Islet of Langerhans (tissue), 1 donor: ENCODE measurements around the gene TET2.

Source experiments
- FAIRE-seq: peaks from one replicate; lab custom pipeline; 2011; peaks lifted over from hg19 to GRCh38; lab: Jason Lieb, UNC

Gene TET2

DNA sequence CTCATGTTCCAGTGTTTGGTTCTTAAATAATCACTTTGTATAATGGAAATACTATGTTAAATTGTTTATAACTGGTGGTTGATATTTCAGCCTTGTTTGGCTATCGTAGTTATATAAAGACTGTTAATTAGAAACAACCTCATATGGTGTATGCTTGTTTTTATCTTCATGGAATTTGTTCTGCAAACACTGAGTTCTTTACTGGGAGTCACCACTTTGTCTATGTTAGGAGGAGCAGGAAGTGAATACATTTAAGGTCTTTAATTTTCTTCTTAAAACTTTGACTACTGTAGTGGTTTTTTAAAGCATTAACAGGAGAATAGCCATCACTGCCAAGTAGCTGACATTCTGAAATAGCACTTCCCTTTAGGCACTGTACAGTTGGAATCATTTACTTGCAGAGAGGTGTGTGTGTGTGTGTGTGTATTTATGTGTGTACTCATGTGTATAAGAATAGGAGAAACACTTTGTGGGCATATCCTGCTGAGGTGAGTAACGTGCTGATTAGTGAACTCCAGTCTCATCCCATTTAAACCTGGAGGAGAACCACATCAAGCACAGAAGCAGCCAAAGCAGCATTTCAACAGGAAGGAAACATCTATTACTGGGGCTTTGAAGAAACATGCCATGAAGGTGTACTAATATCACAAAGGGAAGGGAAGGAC is 37.8 kb downstream of the TET2 start:
- FAIRE-seq: peak; percentile 27

DNA sequence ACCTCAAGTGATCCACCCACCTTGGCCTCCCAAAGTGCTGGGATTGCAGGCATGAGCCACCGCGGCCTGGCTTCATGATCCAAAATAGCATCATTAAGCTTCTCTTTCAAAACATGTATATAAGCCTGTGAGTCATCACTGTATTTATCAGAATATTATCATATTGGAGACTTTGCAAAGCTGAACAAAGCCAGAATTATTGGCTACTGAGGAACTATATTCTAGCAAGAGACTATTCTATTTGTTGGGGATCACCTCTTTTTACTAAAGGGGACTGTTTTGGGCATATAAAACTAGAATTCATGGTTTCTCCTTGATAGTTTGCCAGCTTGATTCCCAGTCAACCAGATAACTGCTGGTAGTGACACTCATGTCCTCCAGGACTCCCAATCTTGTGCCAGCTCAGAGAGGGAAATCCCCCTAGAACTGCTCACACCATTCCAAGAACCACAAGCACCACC is 40.1 kb downstream of the TET2 start:
- peak; percentile 81 for FAIRE-seq

DNA sequence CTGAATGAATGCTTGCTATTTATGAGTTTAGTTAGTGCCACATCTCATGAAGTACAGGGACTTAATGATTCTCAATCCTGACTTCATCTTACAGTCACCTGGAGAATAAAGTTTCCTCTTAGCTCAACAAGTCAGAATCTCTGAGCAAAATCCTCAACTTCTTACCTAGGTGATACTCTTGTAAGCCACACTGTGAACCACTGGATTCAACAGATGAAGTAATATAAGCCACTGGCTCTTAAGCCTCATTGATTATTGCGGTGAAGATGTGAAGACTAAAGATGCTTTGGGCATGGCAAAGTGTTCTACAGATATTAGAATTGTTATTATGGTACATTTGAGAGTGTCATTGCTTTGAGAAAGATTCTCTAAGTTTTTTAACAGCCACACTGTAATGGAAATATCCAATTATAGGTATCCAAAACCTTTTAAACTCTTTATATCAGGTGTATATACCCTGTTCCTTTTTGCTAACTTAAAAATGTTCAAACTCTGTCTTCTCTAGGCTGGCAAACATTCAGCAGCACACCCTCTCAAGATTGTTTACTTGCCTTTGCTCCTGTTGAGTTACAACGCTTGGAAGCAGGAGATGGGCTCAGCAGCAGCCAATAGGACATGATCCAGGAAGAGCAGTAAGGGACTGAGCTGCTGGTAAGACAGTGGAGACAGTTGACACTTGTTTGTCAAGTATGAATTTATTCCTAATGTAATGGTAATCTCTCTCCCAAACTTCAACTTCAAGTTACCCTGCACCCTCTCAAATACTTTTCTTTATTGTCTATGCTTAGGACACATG is 43.4 kb downstream of the TET2 start:
- no peak for FAIRE-seq

DNA sequence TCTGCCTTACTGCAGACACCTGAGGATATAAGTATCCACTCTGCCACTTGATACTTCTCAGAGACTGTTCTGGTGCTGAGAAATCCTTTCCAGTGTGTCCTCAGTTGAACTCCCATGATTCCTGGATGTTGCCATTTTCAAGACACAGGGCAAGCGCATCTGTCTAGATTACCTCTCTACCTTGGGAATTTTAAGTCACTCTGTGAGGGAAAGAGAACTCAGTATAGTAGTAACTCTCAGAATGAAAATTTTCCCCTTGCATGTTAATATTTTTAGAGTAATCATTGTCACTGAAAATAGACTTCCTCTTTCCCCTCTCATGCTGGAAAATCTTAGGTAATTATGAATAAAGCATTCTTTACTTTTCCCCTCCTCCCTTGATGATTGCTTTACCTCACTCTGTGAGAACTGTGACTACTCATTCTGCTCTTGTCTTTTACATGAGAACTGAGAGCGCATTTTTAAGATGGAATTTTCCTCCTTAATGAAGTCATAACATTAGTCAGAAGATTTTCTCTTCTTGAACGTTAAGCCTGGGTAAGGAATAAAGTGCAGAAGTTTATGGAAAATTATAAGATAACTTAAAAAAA is 45.0 kb downstream of the TET2 start:
- FAIRE-seq: peak; percentile 27

DNA sequence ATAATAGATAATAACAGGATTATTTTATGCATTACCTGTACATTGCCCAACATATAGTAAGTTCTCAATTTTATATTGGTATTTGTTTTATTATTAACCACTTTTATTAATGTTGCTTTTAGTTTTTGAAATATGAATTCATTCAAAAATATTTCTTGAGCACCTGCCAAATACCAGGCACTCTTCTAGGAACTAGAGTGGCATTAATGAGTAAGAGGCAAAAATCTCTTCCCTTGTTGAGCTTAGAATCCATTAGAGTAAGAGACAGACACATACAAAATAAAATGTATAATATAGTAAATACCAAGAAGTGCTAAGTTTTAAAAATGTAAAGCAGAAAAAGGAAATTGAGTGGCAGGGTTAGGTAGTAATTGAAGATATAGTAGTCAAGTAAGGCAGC is 45.8 kb downstream of the TET2 start:
- no peak for FAIRE-seq

DNA sequence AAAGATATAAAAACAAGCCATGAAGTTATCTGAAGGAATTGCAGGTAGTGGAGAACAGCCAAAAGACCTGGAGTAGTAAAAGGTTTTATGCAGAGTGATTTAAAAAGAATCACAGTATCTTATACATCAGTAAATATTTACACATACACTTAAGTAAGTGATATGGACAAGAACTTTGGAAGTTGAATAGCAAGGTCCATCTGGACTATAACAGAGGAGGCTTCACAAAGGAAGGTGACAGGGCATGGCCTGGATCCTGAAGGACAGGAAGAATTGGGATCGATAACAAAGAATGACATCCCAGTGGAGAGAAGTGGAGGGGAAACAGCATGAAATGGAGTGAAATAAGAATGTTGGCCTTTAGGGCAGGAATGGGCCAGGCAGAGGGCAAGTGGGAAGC is 46.2 kb downstream of the TET2 start:
- FAIRE-seq: no peak

DNA sequence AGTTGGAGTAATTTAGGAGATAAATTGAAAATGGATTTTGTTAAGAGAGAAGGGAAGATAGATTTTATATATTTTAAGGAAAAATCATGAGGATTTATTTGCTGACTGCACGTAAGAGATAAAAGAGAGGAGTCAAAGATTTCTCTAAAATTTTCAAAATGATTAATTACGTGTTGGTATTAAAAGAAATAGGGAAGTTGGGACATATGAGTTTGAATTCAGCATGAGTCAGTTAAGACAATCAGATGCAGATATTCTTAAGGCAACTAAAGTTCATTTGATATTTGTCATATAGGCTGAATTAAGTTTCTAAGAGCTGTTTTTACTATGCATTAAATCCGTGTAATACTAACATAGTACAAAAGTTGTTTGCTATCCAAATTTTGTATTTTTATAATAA is 46.9 kb downstream of the TET2 start:
- no peak for FAIRE-seq

DNA sequence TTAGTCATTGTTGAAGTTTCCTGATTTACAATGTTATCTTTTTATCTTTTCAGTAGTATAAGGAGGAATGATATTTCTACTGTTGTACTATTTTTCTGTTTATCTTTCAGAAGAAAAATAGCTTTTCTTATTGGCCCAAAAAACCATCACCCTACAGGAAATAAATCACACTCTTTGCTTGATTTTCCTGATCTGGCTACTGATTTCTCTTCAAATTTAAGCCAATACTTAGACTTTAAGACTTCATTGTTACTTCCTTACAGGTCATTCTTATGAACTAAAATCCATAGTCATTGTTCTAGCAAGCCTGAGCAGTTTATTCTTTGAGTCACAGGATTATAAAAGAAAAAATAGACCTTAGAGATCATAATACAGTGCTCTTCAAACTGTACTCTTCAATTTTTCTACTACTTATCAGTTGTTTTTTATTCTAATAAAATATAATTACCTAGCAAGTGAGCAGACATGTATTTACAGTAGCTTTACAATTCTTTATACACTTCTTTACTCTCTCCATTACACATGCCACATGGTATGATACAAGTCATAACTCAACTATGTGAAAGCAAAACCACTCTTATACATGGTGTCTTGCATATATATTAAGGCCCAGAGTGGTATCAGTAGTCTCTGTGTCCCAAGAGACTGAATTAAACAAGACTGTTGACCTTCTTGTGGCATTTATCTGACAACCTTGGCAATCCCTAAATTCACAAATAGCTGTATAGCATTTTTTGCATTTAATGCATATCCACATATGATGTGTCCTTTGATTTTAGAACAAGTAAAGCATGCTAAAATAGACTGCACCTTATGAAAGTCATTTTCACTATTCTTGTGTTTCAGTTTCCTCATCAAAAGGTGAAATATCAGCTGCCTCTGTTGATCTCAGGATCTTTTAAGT is 47.9 kb downstream of the TET2 start:
- FAIRE-seq: no peak

DNA sequence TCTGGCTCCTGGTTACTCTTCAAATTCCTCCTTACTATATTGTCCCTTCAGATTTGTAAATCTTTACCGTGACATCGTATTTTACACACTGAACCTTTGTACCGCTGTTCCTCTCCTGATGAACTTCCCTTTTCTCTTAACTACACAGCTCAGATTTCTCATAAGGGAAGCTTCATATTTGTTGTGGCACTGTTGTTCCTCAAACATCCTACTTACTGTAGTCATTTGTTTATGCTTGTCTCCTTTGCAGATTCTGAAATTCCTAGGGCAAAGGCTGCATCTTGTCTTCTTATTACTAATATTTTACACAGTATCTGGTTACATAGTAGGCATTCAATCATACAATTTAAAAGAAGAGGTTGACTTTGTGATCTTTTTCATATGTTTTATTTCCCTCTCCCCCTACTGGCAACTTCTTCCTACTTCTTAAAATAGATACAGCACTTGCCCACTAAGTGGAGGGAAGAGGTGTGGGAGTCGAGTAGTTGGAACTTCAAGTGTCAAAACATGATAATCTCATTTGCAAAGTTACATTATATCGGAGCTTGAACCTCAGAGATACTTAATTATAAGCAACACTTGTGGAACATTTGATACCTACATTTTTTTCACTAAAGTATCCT is 50.0 kb downstream of the TET2 start:
- no peak for FAIRE-seq

DNA sequence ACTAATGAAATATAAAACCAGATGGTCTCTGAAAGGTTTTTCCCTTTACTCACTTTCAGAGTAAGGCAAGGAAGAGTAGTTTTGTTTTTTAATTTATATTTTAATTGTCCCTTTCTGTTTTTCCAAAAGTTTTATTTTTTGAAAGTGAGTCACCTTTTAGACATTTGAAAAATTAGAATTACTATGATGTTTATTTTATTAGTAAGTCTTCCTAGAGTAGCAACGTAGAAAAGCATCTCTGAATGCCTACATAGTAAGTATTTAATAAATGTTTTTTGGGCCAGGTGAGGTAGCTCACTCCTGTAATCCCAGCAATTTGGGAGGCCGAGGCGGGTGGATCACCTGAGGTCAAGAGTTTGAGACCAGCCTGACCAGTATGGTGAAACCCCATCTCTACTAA is 51.1 kb downstream of the TET2 start:
- FAIRE-seq: no peak

DNA sequence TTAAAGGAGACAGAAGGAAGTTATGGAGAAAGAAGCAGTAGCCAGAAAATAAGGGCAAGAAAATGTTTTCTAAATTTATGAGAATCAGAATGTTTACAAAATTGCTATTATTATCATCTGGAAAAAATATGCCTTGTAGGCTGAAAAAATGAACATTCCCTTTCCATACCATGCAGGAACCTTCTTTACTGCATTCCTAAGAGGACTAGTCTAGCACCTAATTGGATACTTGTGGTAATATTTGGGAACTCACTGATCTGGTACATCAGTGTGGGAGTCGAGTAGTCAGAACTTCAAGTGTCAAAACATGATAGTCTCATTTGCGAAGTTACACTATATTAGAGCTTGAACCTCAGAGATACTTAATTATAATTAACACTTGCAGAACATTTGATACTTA is 51.9 kb downstream of the TET2 start:
- FAIRE-seq: no peak

DNA sequence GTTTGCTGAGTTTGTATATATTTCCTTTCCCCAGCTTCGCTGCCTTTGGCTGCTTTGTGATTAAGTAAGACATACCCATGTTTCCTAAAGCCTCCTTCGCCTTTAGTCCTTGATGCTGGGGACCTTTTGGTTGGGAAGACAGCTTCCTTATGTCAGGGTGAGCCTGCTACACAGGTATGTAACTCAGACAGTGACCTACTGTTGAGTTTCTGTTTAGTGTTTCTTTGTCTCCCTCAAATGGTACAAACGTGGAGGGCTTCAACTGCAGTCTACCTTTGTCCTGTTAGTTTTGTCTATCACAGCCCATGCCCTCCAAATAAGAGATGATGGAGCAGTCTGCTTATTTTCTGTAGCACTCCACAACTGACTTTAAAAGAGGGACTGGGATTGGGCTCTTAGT is 59.5 kb downstream of the TET2 start:
- FAIRE-seq: no peak

DNA sequence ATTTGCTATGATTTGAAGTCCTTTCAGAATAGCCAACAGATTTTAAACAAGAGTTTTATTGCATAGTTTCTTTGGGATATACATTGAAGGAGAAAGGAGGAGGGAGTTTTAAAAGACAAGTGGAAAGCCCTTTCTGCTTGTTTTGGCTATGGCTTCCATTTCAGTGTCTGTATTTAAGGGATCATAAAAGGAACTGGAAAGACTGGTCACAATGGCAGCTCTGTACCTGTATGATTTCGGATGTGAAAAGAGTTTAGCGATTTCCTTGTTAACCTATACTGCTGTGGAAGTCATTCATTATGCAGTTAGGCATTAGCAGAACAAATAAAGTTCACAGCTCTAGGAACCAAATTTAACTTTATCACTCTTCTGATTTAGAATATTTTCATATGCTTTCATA is 60.7 kb downstream of the TET2 start:
- no peak for FAIRE-seq

DNA sequence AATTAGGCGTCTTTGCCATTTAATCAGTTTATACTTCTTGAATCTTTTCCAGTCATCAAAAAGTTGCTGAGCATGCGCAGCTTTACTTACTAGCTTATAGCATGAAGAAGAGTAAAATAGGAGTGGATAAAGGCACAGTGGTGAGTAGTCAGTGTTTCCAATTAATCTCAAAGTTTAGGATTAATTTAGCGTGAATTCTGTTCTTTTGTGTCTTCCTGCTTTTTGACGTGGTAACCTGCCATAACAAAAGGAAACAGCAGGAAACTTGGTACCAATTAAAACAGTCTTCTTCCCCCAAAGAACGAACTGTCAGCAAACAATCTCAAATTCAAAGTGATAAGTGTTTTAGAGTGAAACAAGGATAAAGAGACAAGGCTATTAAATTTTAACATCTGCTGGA is 61.9 kb downstream of the TET2 start:
- FAIRE-seq: no peak

DNA sequence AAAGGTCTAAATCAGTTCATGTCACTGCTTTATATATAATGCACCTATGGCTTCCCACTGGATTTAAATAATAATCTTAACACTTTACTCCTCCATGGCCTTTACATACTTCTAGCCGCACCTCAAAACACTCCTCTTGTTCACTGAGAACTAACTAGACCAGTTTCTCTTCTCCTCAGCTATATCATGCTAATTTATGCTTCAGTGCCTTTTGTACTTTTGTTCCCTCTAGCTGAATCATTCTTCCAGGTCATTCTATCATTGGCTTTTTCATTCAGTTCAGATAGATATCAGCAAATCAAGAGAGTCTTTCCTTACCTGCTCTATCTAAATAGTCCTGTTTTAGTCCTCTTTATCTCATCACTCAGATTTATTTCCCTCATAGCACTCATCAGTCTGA is 64.2 kb downstream of the TET2 start:
- FAIRE-seq: no peak

DNA sequence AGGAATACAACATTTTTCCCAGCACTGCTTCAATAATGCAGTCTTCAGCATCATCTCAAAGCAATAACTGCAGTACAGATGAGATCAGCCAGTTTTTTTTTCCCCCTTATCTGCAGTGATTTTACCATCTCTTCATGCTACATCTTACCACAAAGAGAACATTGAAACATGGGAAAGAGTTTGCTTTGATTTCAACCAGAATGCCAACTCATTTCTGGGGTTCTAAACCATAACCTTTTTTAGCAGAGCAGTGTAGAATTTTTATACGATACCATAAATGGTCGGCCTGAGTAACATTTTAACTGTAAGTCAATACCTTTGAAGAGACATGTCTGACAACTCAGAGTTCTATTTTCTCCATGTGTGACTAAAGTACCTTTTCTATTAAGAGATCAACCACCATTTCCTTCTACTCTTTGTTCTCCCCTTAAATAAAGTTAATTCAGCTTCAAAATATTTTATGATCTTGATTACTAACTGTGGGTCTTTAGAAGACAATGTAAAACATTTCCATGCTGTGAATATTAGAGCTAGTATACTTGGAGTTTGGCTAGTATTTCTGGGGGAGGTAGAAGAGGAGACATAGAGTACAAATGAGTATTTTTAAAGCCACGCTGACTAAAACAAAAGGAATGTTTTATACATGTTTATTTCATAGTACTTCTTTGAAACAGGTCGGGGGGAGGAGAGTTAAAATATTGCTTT is 69.1 kb downstream of the TET2 start:
- FAIRE-seq: no peak

DNA sequence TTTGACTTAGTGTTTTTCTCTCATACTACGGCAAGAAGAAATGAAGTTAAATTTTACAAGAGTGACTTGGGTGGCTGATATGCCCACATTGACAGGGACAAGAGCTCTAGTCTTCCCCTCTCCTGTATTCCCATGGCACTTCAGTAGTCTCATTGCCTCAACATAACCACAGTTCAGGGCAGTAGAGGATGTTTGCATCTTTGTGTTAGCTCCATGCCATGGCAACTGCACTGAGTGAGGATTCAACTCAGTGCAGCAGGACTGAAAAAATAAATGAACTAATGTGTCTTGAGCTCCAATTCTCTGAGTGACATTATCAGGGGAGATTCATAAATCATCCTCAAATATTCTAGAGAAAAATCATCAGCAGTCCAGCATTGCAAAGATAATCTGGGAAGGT is 78.8 kb downstream of the TET2 start:
- no peak for FAIRE-seq

DNA sequence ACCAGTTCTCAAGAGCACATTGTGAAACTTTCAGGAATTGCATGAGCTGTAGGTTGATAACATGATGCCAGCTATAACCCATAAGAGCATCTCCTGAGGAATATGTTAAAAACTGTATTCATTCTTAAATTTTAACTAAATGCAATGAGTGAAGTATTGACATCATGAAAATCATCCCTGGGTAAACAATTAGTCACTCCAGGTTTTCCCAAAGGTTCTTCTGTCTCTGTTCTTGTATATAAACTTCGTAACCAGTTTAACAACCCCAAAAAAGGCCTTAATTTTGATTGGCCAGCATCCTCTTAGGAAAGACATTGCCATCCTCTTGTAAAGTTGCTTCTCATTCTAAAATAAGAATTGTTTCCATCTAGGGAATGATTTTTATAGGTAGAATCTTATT is 80.4 kb downstream of the TET2 start:
- no peak for FAIRE-seq

DNA sequence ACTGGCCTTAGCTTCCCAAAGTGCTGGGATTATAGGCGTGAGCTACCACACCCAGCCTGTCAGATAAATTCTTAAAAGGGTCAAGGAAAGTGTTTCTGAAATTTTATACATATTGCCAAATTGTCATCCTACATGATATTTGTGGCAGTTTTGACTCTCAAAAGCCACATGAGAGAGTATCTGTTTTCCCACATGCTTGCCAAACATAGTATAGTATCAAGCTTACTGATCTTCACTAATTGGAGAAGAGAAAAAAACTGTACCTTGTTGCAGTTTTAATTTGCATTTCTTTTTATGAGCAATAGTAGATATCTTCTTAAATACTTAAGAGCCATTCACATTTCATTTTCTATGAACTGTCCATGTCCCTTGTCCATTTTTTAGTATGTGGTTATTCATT is 83.6 kb downstream of the TET2 start:
- no peak for FAIRE-seq

DNA sequence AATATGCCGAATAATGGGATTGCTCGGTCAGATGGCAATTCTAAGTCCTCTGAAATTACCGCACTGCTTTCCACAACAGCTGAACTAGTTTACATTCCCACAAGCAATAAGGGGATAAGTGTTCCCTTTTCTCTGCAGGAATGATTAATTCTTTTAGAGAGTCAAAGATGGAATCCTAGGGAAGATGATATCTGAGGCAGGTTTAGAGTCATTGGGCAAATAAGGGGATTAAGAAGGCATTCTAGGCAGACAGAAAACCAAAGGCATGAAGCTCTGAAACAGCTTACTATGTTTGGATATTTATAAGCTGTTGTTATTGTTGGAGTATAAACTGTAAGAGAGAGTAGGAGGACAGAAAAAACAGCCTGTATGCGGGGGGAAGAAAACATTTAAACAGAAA is 85.7 kb downstream of the TET2 start:
- FAIRE-seq: no peak

DNA sequence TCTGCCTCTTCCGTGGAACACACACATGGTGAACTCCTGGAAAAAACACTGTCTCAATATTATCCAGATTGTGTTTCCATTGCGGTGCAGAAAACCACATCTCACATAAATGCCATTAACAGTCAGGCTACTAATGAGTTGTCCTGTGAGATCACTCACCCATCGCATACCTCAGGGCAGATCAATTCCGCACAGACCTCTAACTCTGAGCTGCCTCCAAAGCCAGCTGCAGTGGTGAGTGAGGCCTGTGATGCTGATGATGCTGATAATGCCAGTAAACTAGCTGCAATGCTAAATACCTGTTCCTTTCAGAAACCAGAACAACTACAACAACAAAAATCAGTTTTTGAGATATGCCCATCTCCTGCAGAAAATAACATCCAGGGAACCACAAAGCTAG is 87.9 kb downstream of the TET2 start:
- FAIRE-seq: no peak
